Measurements from ENCODE around the gene UNK. TPM values are rescaled to one million over a fixed set of nuclear protein-coding genes. Genes with fewer than 3 reads are reported as not detected.

The UNK gene
- total and polyA plus RNA-seq, 9 of the 15 experiments (the other 6 are each of a cell fraction or from before 2014, with no cell fraction given): 12.8 to 38.6 (median 24.8) TPM

- Histone ChIP-seq H3K4me3 (no peak overlapping the region), H3K4me2 (ENCODE audit: insufficient read depth, low read length) (no peak overlapping the region), H3K27ac (ENCODE audit: extremely low read depth, low read depth, low read length) (peak overlapping the region; percentile 30; the same call in 1 of the 3 replicates), H3K36me3 (ENCODE audit: control insufficient read depth, insufficient read depth, low read length) (peaks cover 77% of the 10 kb centered on the region; the same call in 2 of the 3 replicates), H3K9ac (ENCODE audit: insufficient read depth in 1 of 2, low read depth in 2 of 2, low read length in 2 of 2) (peak overlapping the region in 1 of 2 experiments; percentile 41; a peak in 2 of 4 replicates), H3K9me3 (replicated peaks; ENCODE audit: control insufficient read depth, insufficient read depth, low read depth, low read length) (no peaks in the 10 kb centered on the region), H4K20me1 (replicated peaks; ENCODE audit: control insufficient read depth, insufficient read depth, low read length) (no peaks in the 10 kb centered on the region), H3K27me3 (ENCODE audit: control insufficient read depth in 2 of 2, insufficient read depth in 2 of 2, low read length in 2 of 2) (no peaks in the 10 kb centered on the region), H3K9me1 (ENCODE audit: control insufficient read depth, insufficient read depth, low read length) (no peaks in the 10 kb centered on the region), H3K79me2 (ENCODE audit: control insufficient read depth, insufficient read depth, low read length) (no peaks in the 10 kb centered on the region), H3K4me1 (replicated peaks in 1 of 2; ENCODE audit: control insufficient read depth in 2 of 2, insufficient read depth in 2 of 2, low read length in 2 of 2) (peaks cover 0 to 46% of the 10 kb centered on the region in 2 experiments; a peak in 1 of 5 replicates), H2AFZ (ENCODE audit: low read depth, low read length) (no peak overlapping the region)
- no peak for TF ChIP-seq ZNF780A (CRISPR knock-in tag; IDR thresholded peaks at IDR 0.05)
- peak; percentile 37; the same call in 1 of the 2 replicates for TF ChIP-seq POLR2A (conservative IDR thresholded peaks at IDR 0.05)
- peak; percentile 10; the same call in 1 of the 2 replicates for TF ChIP-seq PHTF2 (CRISPR knock-in tag; IDR thresholded peaks at IDR 0.05)
- ATAC-seq (peak; percentile 8), DNase-seq (ENCODE audit: extremely low read depth in 1 of 4, low spot score in 3 of 4) (no peak), FAIRE-seq (no peak)
- no TSS peak for BruUV-seq (replicated peaks)
- WGBS (ENCODE audit: insufficient coverage, low coverage, missing lambda C conversion rate): 50% methylated on average over 2 of the region's 2 CpGs
- in situ Hi-C loops (cut with MboI): no loop called here
- CTCF ChIA-PET (ENCODE audit: low intra/inter-chr PET ratio): no interaction called here
- intact Hi-C loops (cut with micrococcal nuclease): no loop called here
- POLR2A ChIA-PET: interaction anchor here (0.5 to 8.0 kb wide), 11 partner anchors 9 to 423 kb away, joined by 3 to 121 read pairs (median 5); partner anchors contain the start of gene UNC13D
Observed at GRCh38 chr17:75824666-75825065, 40.1 kb downstream of the UNK start.

DNA sequence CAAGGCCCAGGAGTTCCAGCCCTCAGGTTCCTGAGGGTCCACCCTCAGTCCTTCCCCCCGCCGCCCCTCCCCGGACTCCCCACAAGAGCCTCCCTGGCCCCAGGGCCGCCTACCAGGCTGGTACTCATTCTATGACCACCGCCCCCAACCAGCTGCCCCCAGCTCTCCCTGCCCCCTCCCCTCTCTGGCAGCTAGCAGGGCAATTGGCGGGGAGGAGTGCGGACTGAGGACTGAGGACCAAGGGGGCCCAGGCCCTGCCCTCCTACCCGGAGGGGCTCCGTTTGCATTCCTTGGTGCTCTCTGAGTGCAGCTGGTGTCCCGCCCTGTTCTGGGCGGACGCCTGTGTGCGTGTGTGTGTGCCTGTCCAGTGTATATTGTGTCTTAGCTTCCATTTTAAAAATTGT, 40.5 kb downstream of the UNK start:
- Histone ChIP-seq H3K9me3 (replicated peaks; ENCODE audit: control insufficient read depth, insufficient read depth, low read depth, low read length) (no peaks in the 10 kb centered on the region), H3K9ac (ENCODE audit: insufficient read depth in 1 of 2, low read depth in 2 of 2, low read length in 2 of 2) (peak overlapping the region in 1 of 2 experiments; percentile 77; a peak in 2 of 4 replicates), H3K9me1 (ENCODE audit: control insufficient read depth, insufficient read depth, low read length) (no peaks in the 10 kb centered on the region), H2AFZ (ENCODE audit: low read depth, low read length) (no peak overlapping the region), H3K27me3 (ENCODE audit: control insufficient read depth in 2 of 2, insufficient read depth in 2 of 2, low read length in 2 of 2) (no peaks in the 10 kb centered on the region), H3K4me1 (replicated peaks in 1 of 2; ENCODE audit: control insufficient read depth in 2 of 2, insufficient read depth in 2 of 2, low read length in 2 of 2) (peaks cover 0 to 48% of the 10 kb centered on the region in 2 experiments; a peak in 2 of 5 replicates), H3K4me2 (ENCODE audit: insufficient read depth, low read length) (no peak overlapping the region), H3K4me3 (no peak overlapping the region), H4K20me1 (replicated peaks; ENCODE audit: control insufficient read depth, insufficient read depth, low read length) (no peaks in the 10 kb centered on the region), H3K36me3 (ENCODE audit: control insufficient read depth, insufficient read depth, low read length) (peaks cover 77% of the 10 kb centered on the region; the same call in 2 of the 3 replicates), H3K79me2 (ENCODE audit: control insufficient read depth, insufficient read depth, low read length) (no peaks in the 10 kb centered on the region), H3K27ac (ENCODE audit: extremely low read depth, low read depth, low read length) (no peak overlapping the region)
- in situ Hi-C loops (cut with MboI) (no loop called here), intact Hi-C loops (cut with micrococcal nuclease) (no loop called here)
- POLR2A ChIA-PET: interaction anchor here (0.5 to 8.0 kb wide), 14 partner anchors 8 to 645 kb away, joined by 3 to 121 read pairs (median 3); partner anchors contain the start of gene UNC13D
- WGBS (ENCODE audit: insufficient coverage, low coverage, missing lambda C conversion rate): 83% methylated on average over 7 of the region's 13 CpGs
- FAIRE-seq (no peak), ATAC-seq (peak; percentile 7), DNase-seq (ENCODE audit: extremely low read depth in 1 of 4, low spot score in 3 of 4) (no peak)
- TF ChIP-seq POLR2G (IDR thresholded peaks at IDR 0.05; ENCODE audit: low read depth, low read length): peak; percentile 71
- peak; percentile 42 for TF ChIP-seq KDM5B (IDR thresholded peaks at IDR 0.05; ENCODE audit: insufficient replicate concordance, low read depth, low read length)
- TF ChIP-seq CBX3 (IDR thresholded peaks at IDR 0.05; ENCODE audit: borderline replicate concordance in 1 of 2, low read length in 2 of 2): no peak
- TF ChIP-seq EGR1 (conservative IDR thresholded peaks at IDR 0.05): no peak
- TF ChIP-seq RBFOX2 (IDR thresholded peaks at IDR 0.05; ENCODE audit: low read depth, low read length): 0 out of 2 replicates have a peak, but pooled peaks have one; percentile 46
- TF ChIP-seq ZNF507 (tag; conservative IDR thresholded peaks at IDR 0.05): no peak
- peak; percentile 24; the same call in 1 of the 2 replicates for TF ChIP-seq SUPT5H (IDR thresholded peaks at IDR 0.05)
- TF ChIP-seq ZNF668 (CRISPR knock-in tag; IDR thresholded peaks at IDR 0.05): no peak
- TF ChIP-seq POLR2A (conservative IDR thresholded peaks at IDR 0.05): peak; percentile 8; the same call in 1 of the 2 replicates
- TF ChIP-seq NR2F6 (CRISPR knock-in tag; IDR thresholded peaks at IDR 0.05): no peak
- no peak for TF ChIP-seq RAD51 (IDR thresholded peaks at IDR 0.05; ENCODE audit: borderline replicate concordance, low read depth)
- TF ChIP-seq RBM22 (IDR thresholded peaks at IDR 0.05; ENCODE audit: low read depth, low read length, poor library complexity, severe bottlenecking): peak; percentile 29
- CTCF ChIA-PET (ENCODE audit: low intra/inter-chr PET ratio): no interaction called here
- no TSS peak for BruUV-seq (replicated peaks)
